Testis (tissue), 2 donors: Measurements from ENCODE around the gene ANGPTL4.

ENCODE experiments used
- CTCF ChIP-seq, 3 experiments: fragments of 450-650 bp in 2 of 3; fragments of 200-600 bp in 1 of 3; sonication (generic) in 1 of 3; IDR thresholded peaks; one replicate each; pipeline ENCODE4 v1.5.1; 2016 to 2019; ENCODE audit warnings: antibody characterized with exemption in 3 of 3, mild to moderate bottlenecking in 2 of 3, moderate library complexity in 1 of 3
- POLR2A ChIP-seq: fragments of 450-650 bp; IDR thresholded peaks from one replicate; pipeline ENCODE4 v1.6.1; 2017; ENCODE audit warnings: antibody characterized with exemption, mild to moderate bottlenecking, moderate library complexity

- TF ChIP-seq CTCF (IDR thresholded peaks at IDR 0.05) = no peak
- no peak for TF ChIP-seq POLR2A
Measured at GRCh38 chr19:8393871-8394250, 29.9 kb downstream of the ANGPTL4 start.
